A549 (cell line): ENCODE measurements around the gene IRF1.

Experiments used
- CBX2 ChIP-seq: fragments of 200-600 bp; sonication (generic); IDR thresholded peaks from 2 replicates; pipeline ENCODE4 v1.6.1; 2016; ENCODE audit warnings: low read depth, mild to moderate bottlenecking, borderline replicate concordance
- CEBPB ChIP-seq, 2 experiments: fragments of >200 bp in 1 of 2; sonication (Bioruptor Twin) in 1 of 2; formaldehyde crosslinking in 1 of 2; IDR thresholded peaks; 2 replicates each; pipeline ENCODE4 v1.6.1; 2012 to 2016
- CTCF ChIP-seq: fragments of >200 bp; sonication (Bioruptor Twin); formaldehyde crosslinking; IDR thresholded peaks from 3 replicates; pipeline ENCODE4 v1.5.1; 2016
- EP300 ChIP-seq, 2 experiments: fragments of >200 bp; sonication (Bioruptor Twin); formaldehyde crosslinking; IDR thresholded peaks; 2 replicates in 1 of 2; 3 replicates in 1 of 2; pipeline ENCODE4 v1.6.1; 2016 to 2017
- POLR2A ChIP-seq: IDR thresholded peaks from 2 replicates; pipeline ENCODE4 v1.6.1; 2012; ENCODE audit warnings: mild to moderate bottlenecking, low read length
- POLR2AphosphoS2 ChIP-seq: conservative IDR thresholded peaks from 2 replicates; pipeline ENCODE4 v1.6.1; 2012; ENCODE audit warnings: low read length, improper control_type of control experiment, inconsistent platforms
- RAD21 ChIP-seq, 2 experiments: fragments of >200 bp in 1 of 2; sonication (Bioruptor Twin) in 1 of 2; formaldehyde crosslinking in 1 of 2; IDR thresholded peaks in 1 of 2; conservative IDR thresholded peaks in 1 of 2; 2 replicates in 1 of 2; 3 replicates in 1 of 2; pipeline ENCODE4 v1.6.1; 2012 to 2018; ENCODE audit warnings: inconsistent platforms in 1 of 2
- RFX5 ChIP-seq: fragments of 450-650 bp; IDR thresholded peaks from 2 replicates; pipeline ENCODE4 v1.7.1; 2014; ENCODE audit warnings: antibody characterized with exemption, mild to moderate bottlenecking, moderate library complexity
- SMC3 ChIP-seq: fragments of >200 bp; sonication (Bioruptor Twin); formaldehyde crosslinking; IDR thresholded peaks from 3 replicates; pipeline ENCODE4 v1.6.1; 2018; ENCODE audit warnings: inconsistent platforms
- TF ChIP-seq, protein P1 (sequence below): fragments of 450-650 bp; IDR thresholded peaks from 2 replicates; pipeline ENCODE4 v1.6.1; 2014; ENCODE audit warnings: antibody characterized with exemption

- TF ChIP-seq CEBPB (IDR thresholded peaks at IDR 0.05) (no peak), POLR2A (no peak), CTCF (no peak), EP300 (IDR thresholded peaks at IDR 0.05) (no peak), SMC3 (no peak), RFX5 (no peak), CBX2 (no peak), RAD21 (conservative IDR thresholded peaks at IDR 0.05 in 1 of 2, IDR thresholded peaks at IDR 0.05 in 1 of 2) (no peak), POLR2AphosphoS2 (peak; percentile 34; the same call in 1 of the 2 replicates)
- TF ChIP-seq, protein P1, sequence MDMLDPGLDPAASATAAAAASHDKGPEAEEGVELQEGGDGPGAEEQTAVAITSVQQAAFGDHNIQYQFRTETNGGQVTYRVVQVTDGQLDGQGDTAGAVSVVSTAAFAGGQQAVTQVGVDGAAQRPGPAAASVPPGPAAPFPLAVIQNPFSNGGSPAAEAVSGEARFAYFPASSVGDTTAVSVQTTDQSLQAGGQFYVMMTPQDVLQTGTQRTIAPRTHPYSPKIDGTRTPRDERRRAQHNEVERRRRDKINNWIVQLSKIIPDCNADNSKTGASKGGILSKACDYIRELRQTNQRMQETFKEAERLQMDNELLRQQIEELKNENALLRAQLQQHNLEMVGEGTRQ: no peak
Measured at GRCh38 chr5:132478366-132478871, 12.2 kb downstream of the IRF1 start.
